WERI-Rb-1 (cell line): ENCODE data around the gene SFT2D1.
"Not testable (repeated sequence)": the region's sequence is repeated elsewhere in the genome, so short reads cannot be mapped to it uniquely, and the experiment has no call there.

Experiments used
- DNase-seq: peaks from one replicate; pipeline ENCODE4 v3.0.0-alpha.2; 2020
- H3K27ac ChIP-seq: fragments of 250-450 bp; sonication (Bioruptor Pico); 2 replicates; pipeline ENCODE4 v1.5.1; 2020; ENCODE audit warnings: mild to moderate bottlenecking, moderate library complexity
- H3K27me3 ChIP-seq: fragments of 250-450 bp; sonication (Bioruptor Pico); 2 replicates; pipeline ENCODE4 v1.5.1; 2021; ENCODE audit warnings: mild to moderate bottlenecking, low read depth, moderate library complexity; ENCODE audit not compliant: insufficient read depth, severe bottlenecking
- H3K36me3 ChIP-seq: fragments of 250-450 bp; sonication (Bioruptor Pico); 2 replicates; pipeline ENCODE4 v1.5.1; 2020; ENCODE audit warnings: mild to moderate bottlenecking, moderate library complexity
- H3K4me3 ChIP-seq: 2 replicates; pipeline ENCODE4 v1.5.1; 2011; ENCODE audit warnings: low read depth, mild to moderate bottlenecking, control low read depth, low read length
- H3K9me3 ChIP-seq: fragments of 250-450 bp; sonication (Bioruptor Pico); 2 replicates; pipeline ENCODE4 v1.5.1; 2021; ENCODE audit warnings: mild to moderate bottlenecking, moderate library complexity; ENCODE audit not compliant: severe bottlenecking
- TF ChIP-seq, protein P1 (sequence below): IDR thresholded peaks from 2 replicates; pipeline ENCODE4 v1.5.1; 2011; ENCODE audit warnings: low read depth, mild to moderate bottlenecking, control low read depth, inconsistent platforms, low read length

SFT2D1 gene

DNA sequence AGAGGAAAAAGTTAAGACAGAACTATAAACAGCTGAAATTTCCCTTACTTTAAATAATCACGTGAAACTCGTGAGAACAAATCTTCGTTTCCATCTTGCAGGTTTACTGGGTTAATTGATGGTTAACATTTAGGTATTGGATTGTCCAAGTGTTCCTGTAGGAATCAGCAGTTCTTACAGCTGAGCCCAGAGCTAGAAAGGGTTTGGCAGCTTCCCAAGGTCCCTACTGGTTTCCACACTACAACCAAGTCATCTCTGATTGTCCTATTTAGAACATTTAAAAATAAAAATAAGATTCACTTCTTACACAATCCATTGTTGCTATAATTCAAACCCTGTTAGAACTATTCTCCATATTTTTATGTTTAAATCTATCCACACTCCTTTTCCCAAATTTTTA lies 24.6 kb upstream of the SFT2D1 start:
- TF ChIP-seq, protein P1, sequence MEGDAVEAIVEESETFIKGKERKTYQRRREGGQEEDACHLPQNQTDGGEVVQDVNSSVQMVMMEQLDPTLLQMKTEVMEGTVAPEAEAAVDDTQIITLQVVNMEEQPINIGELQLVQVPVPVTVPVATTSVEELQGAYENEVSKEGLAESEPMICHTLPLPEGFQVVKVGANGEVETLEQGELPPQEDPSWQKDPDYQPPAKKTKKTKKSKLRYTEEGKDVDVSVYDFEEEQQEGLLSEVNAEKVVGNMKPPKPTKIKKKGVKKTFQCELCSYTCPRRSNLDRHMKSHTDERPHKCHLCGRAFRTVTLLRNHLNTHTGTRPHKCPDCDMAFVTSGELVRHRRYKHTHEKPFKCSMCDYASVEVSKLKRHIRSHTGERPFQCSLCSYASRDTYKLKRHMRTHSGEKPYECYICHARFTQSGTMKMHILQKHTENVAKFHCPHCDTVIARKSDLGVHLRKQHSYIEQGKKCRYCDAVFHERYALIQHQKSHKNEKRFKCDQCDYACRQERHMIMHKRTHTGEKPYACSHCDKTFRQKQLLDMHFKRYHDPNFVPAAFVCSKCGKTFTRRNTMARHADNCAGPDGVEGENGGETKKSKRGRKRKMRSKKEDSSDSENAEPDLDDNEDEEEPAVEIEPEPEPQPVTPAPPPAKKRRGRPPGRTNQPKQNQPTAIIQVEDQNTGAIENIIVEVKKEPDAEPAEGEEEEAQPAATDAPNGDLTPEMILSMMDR = no peak
- no peaks in the 10 kb centered on the region for H3K27me3 ChIP-seq
- no peak overlapping the region for H3K27ac ChIP-seq
- no peak overlapping the region for H3K4me3 ChIP-seq
- peaks cover 3% of the 10 kb centered on the region for H3K36me3 ChIP-seq
- H3K9me3 ChIP-seq = no peaks in the 10 kb centered on the region
- no peak for DNase-seq

DNA sequence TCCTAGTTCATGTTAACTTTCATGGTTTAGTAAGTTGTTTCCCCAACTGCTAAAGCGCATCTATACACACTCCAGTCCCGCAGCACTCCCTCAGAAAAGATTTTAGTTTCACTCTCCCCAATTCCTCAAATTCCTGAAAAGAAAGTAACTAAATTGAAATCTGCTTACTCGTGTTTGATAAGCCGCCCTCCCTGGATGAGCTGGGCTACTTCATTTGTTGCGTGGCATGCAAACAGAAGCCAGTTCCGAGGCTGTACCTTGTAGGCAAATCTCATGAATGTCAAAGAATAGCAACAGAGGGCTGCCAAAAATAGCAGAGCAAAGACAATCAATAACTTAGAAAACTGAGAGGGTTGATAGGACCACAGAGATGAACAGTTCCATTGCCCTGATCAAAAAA lies 23.5 kb upstream of the SFT2D1 start:
- Histone ChIP-seq H3K36me3 (peaks cover 3% of the 10 kb centered on the region), H3K27ac (no peak overlapping the region), H3K4me3 (no peak overlapping the region), H3K27me3 (no peaks in the 10 kb centered on the region), H3K9me3 (no peaks in the 10 kb centered on the region)
- DNase-seq = no peak
- TF ChIP-seq, protein P1 = no peak

DNA sequence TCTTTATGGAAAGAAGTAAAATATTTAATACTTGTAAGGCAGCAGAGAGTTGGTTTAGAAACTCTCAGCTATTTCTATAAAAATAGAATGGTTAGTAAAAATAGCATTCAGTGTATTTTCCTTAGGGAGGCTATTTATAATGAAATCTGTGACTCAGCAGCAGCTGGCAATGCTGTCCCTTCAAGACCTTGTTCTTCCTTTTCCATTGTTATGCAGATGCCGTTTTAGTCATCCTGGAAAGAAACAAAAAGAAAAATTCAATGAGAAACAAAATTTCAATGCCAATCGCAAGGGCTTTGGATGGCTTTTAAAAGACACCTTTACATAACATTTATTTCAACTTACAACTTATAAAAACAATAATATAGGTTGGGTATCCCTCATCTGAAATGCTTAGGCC lies 22.9 kb upstream of the SFT2D1 start:
- H3K27ac ChIP-seq = no peak overlapping the region
- no peaks in the 10 kb centered on the region for H3K27me3 ChIP-seq
- no peaks in the 10 kb centered on the region for H3K9me3 ChIP-seq
- H3K4me3 ChIP-seq = no peak overlapping the region
- DNase-seq = no peak
- H3K36me3 ChIP-seq = peaks cover 3% of the 10 kb centered on the region
- TF ChIP-seq, protein P1 = no peak

DNA sequence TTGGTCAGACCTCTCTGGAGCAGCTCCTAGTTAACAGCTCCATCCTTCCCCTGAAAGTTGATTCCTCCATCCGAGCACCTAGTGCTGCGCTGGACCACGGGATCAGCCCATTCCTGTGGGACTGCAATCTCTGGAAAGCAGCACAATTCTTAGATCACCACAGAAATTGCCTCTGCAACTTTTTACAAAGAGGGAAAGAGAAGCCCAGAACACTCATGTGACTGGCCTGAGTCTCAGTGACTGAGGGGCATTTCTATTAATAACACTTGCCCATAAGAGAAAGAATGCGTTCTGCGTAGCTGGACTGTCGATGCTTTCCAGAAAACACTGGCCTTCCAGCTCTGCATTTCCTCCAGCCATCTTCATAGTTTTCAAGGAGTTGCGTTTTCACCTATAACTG lies 22.1 kb upstream of the SFT2D1 start:
- no peak for DNase-seq
- TF ChIP-seq, protein P1 = no peak
- no peaks in the 10 kb centered on the region for H3K9me3 ChIP-seq
- H3K27me3 ChIP-seq = no peaks in the 10 kb centered on the region
- H3K36me3 ChIP-seq = peaks cover 3% of the 10 kb centered on the region
- no peak overlapping the region for H3K27ac ChIP-seq
- no peak overlapping the region for H3K4me3 ChIP-seq

DNA sequence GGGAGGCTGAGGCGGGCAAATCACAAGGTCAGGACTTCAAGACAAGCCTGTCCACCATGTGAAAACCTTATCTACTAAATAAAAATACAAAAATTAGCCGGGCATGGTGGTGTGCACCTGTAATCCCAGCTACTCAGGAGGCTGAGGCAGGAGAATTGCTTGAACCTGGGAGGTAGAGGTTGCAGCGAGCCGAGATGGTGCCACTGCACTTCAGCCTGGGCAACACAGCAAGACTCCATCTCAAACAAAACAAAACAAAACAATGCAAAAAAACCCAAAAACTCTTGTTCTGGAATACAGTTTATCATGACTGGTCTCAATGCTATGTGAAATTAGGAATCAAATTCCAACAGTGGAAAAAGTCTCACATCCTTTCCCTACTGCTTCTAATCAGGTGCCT lies 20.1 kb upstream of the SFT2D1 start:
- H3K4me3 ChIP-seq, H3K27ac ChIP-seq, H3K27me3 ChIP-seq, DNase-seq, H3K9me3 ChIP-seq, H3K36me3 ChIP-seq: not testable (repeated sequence)

DNA sequence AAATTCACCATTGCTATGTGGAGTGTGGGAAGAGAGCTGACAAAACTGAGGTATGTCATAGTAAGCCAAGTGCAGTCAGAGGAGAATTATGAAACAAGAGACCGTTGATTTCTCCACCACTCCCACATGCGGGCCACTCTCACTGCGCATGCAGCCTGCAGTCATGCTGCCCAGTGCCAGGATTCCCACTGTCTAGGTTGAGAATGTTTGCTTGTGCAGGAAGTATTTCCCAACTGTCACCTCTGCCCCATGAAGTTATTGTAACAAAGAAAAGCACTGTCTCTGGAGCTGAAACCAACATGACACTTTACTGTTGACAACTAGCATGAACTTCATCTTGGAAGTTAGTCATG lies 18.7 kb upstream of the SFT2D1 start:
- H3K27ac ChIP-seq = no peak overlapping the region
- H3K27me3 ChIP-seq = no peaks in the 10 kb centered on the region
- no peak for DNase-seq
- TF ChIP-seq, protein P1 = no peak
- H3K4me3 ChIP-seq = no peak overlapping the region
- peaks cover 3% of the 10 kb centered on the region for H3K36me3 ChIP-seq
- H3K9me3 ChIP-seq = no peaks in the 10 kb centered on the region
